HG02884 (cell line): ENCODE results near the gene SLC2A9.

ENCODE experiments used
- ATAC-seq: cut with Tn5 transposase; IDR thresholded peaks from one replicate; pipeline ENCODE4 v1.9.1; 2021; ENCODE audit warnings: mild to moderate bottlenecking, moderate library complexity; ENCODE audit not compliant: unreplicated experiment

SLC2A9 gene

GRCh38 chr4:10022346-10023049 lies 1.2 kb upstream of the SLC2A9 start:
- ATAC-seq: no peak

- no peak for ATAC-seq
Measured at GRCh38 chr4:10021653-10022023, 341 bp upstream of the SLC2A9 start.

- no peak for ATAC-seq
Measured at GRCh38 chr4:10020106-10020505, 1.2 kb downstream of the SLC2A9 start.

- no peak for ATAC-seq
Measured at GRCh38 chr4:10019521-10020051, 1.7 kb downstream of the SLC2A9 start.

DNA sequence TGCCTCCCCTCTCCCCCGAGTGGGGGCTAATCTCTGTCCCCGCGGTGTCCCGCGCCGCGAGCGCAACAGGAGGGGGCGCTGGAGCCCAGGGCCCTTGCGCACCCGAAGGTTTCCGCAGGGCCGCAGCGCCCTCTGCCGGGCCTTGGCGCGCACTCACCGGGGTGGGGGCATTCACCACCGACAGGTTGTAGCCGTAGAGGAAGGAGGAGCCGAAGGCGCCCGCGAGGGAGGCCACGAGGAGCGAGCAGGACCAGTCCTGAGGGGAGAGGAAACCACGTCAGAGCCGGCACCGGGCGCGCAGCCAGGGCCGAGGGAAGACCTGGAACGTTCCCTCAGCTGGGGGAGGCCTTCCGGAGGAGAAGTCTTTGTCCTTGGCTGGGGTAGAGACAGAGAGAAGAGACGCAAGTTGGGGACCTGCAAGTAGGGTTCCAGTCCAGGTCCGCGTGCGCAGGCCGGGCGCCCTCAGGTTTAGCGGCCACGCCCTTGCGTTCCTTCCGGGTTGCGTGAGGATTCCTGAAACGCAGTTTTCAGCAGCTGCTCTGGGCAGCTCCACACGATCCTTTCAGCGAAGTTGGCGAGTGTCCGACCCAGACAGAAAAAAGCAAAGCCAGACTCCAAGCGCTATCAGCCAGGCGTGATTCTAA lies 2.4 kb downstream of the SLC2A9 start:
- ATAC-seq: peak; percentile 97

GRCh38 chr4:10017037-10017893 lies 4.0 kb downstream of the SLC2A9 start:
- ATAC-seq: no peak

- ATAC-seq: no peak
Measured at GRCh38 chr4:10016169-10016568, 5.1 kb downstream of the SLC2A9 start.

- ATAC-seq: no peak
Measured at GRCh38 chr4:10015140-10015753, 6.0 kb downstream of the SLC2A9 start.

- ATAC-seq: peak; percentile 37
Measured at GRCh38 chr4:10013722-10014121, 7.6 kb downstream of the SLC2A9 start.

- no peak for ATAC-seq
Measured at GRCh38 chr4:10011885-10012284, 9.4 kb downstream of the SLC2A9 start.

DNA sequence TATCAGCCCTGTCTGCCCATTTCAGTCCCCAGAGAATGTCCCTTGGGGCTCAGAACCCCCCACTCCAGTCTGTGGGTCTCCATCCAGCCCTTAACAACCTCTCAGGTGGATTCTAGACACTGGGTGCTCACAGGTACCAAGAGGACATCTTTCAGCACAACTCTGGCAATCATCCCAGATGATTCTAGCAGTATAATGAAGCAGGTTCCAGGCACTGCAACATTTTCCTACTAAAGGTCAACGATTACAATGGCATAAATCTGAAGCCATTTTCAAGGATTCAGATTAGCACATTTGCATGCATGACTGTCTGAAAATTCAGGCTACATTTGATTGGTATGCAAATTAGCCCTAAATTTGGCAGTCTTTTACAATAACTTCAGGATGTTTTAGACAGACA lies 10.0 kb downstream of the SLC2A9 start:
- no peak for ATAC-seq

- ATAC-seq: no peak
Measured at GRCh38 chr4:10009861-10010500, 11.3 kb downstream of the SLC2A9 start.

GRCh38 chr4:10008609-10009005 lies 12.7 kb downstream of the SLC2A9 start:
- no peak for ATAC-seq

GRCh38 chr4:10007793-10008608 lies 13.3 kb downstream of the SLC2A9 start:
- ATAC-seq: peak; percentile 54

GRCh38 chr4:10007436-10007740 lies 13.9 kb downstream of the SLC2A9 start:
- ATAC-seq: peak; percentile 38

- ATAC-seq: peak; percentile 13
Measured at GRCh38 chr4:10006601-10007435, 14.5 kb downstream of the SLC2A9 start.

- peak; percentile 26 for ATAC-seq
Measured at GRCh38 chr4:10006231-10006600, 15.1 kb downstream of the SLC2A9 start.

- ATAC-seq: no peak
Measured at GRCh38 chr4:10005632-10006031, 15.7 kb downstream of the SLC2A9 start.

GRCh38 chr4:10003666-10004065 lies 17.6 kb downstream of the SLC2A9 start:
- peak; percentile 25 for ATAC-seq
